Aorta (tissue), 5 donors: ENCODE results near the gene MACROD2. TPM values are rescaled to one million over a fixed set of nuclear protein-coding genes. Genes with fewer than 3 reads are reported as not detected.

ENCODE experiments used
- ATAC-seq: fragments of 200-7000 bp; cut with Tn5 transposase; one replicate; pipeline ENCODE4 v1.9.1; 2022; ENCODE audit warnings: moderate library complexity; ENCODE audit not compliant: low FRiP score
- DNase-seq, 2 donors: peaks; one replicate each; pipeline ENCODE4 v3.0.0-alpha.2; 2020
- H3K27ac ChIP-seq, 2 donors: one replicate each; pipeline ENCODE4 v1.5.1; 2013; ENCODE audit warnings: low read length in 2 of 2, mild to moderate bottlenecking in 2 of 2, moderate library complexity in 2 of 2, control low read depth in 1 of 2, inconsistent platforms in 1 of 2, low read depth in 1 of 2
- H3K27me3 ChIP-seq, 2 donors: one replicate each; pipeline ENCODE4 v1.6.1; 2013; ENCODE audit warnings: control low read depth in 1 of 2, low read length in 1 of 2, mild to moderate bottlenecking in 1 of 2, moderate library complexity in 1 of 2; ENCODE audit not compliant: insufficient read depth in 2 of 2, control insufficient read depth in 1 of 2
- H3K36me3 ChIP-seq, 2 donors: one replicate each; pipeline ENCODE4 v1.6.1; 2013; ENCODE audit warnings: control low read depth in 1 of 2, low read length in 1 of 2, mild to moderate bottlenecking in 1 of 2; ENCODE audit not compliant: insufficient read depth in 2 of 2, control insufficient read depth in 1 of 2
- H3K4me1 ChIP-seq, 2 donors: one replicate each; pipeline ENCODE4 v1.6.1; 2013; ENCODE audit warnings: low read length in 2 of 2, control low read depth in 1 of 2, mild to moderate bottlenecking in 1 of 2, moderate library complexity in 1 of 2; ENCODE audit not compliant: insufficient read depth in 2 of 2, control insufficient read depth in 1 of 2
- H3K4me3 ChIP-seq, 2 donors: one replicate each; pipeline ENCODE4 v1.5.1; 2013; ENCODE audit warnings: low read length in 2 of 2, control low read depth in 1 of 2, mild to moderate bottlenecking in 1 of 2
- H3K9me3 ChIP-seq: one replicate; pipeline ENCODE4 v1.6.1; 2013; ENCODE audit warnings: mild to moderate bottlenecking, low read length; ENCODE audit not compliant: control insufficient read depth
- WGBS, 2 donors: extraction: QIAGEN DNeasy Blood & Tissue Kit; methylation state at CpG; one replicate each; pipeline ENCODE4 v1.1.7; 2013; 5-methylcytosine and 5-hydroxymethylcytosine counted together
- intact Hi-C, 2 donors: fragments of 100-400 bp; cut with DNase I; formaldehyde crosslinking; loops; one replicate each; pipeline versions ENCODE4 v1.14.2 to v1.15.0; 2022
- polyA plus RNA-seq, 2 donors: library from polyadenylated mRNA; stranded (reverse); fragments of 200-250 nt; gene quantifications; one replicate each; pipeline ENCODE4 v1.2.3, GENCODE V29; 2013
- total RNA-seq, 2 donors: library from RNA; stranded (reverse); fragmentation: NEBNext Ultra II Directional; extraction: Animal tissue kit (Norgen Biotek cat#: 25700); gene quantifications; one replicate each; pipeline ENCODE4 v1.2.1, GENCODE V29; 2021
- donor health status: healthy with polysubstance abuse.
- donor health status: Bipolar disorder and iron deficiency.
- donor health status: DM: no; HTN: no; CAD: no.
- donor health status: DM: no; HTN: no; CAD: no.
- donor health status: DM: yes; HTN: yes; CAD: no.

The MACROD2 gene
- total and polyA plus RNA-seq, 4 donors, result 0.90 to 11.2 (median 4.8) TPM

- intact Hi-C loops, result no loop called here
- ATAC-seq (no peak), DNase-seq (no peak)
- Histone ChIP-seq H3K4me3 (no peak overlapping the region), H3K27me3 (no peaks in the 10 kb centered on the region), H3K27ac (peak overlapping the region in 1 of 2 donors; percentile 24), H3K36me3 (no peaks in the 10 kb centered on the region), H3K9me3 (peaks cover 2% of the 10 kb centered on the region), H3K4me1 (peaks cover 2 to 4% of the 10 kb centered on the region in 2 donors)
- WGBS, 2 donors, result 5 to 12% methylated on average over 2 of the region's 2 CpGs
These were observed 1935.3 kb downstream of the MACROD2 start for GRCh38 chr20:15930311-15931305.

GRCh38 chr20:15931897-15932296 is 1936.6 kb downstream of the MACROD2 start:
- intact Hi-C loops, result no loop called here
- Histone ChIP-seq H3K4me3 (no peak overlapping the region), H3K9me3 (peaks cover 2% of the 10 kb centered on the region), H3K36me3 (no peaks in the 10 kb centered on the region), H3K27me3 (no peaks in the 10 kb centered on the region), H3K27ac (no peak overlapping the region), H3K4me1 (peaks cover 2 to 4% of the 10 kb centered on the region in 2 donors)
- ATAC-seq, result no peak
- DNase-seq, result no peak
- WGBS, 2 donors, result 91 to 97% methylated on average over 4 of the region's 4 CpGs

GRCh38 chr20:15937179-15937578 is 1941.9 kb downstream of the MACROD2 start:
- ATAC-seq (no peak), DNase-seq (no peak)
- H3K27me3 ChIP-seq, result no peaks in the 10 kb centered on the region
- H3K4me3 ChIP-seq, result no peak overlapping the region
- WGBS, 2 donors, result 88 to 90% methylated on average over 3 of the region's 3 CpGs
- no peaks in the 10 kb centered on the region for H3K36me3 ChIP-seq
- H3K4me1 ChIP-seq, result peaks cover 0 to 2% of the 10 kb centered on the region in 2 donors
- intact Hi-C loops, result no loop called here
- peaks cover 2% of the 10 kb centered on the region for H3K9me3 ChIP-seq
- H3K27ac ChIP-seq, result no peak overlapping the region

- Histone ChIP-seq H3K4me3 (no peak overlapping the region), H3K27me3 (no peaks in the 10 kb centered on the region), H3K27ac (no peak overlapping the region), H3K36me3 (no peaks in the 10 kb centered on the region), H3K4me1 (peaks cover 0 to 7% of the 10 kb centered on the region in 2 donors), H3K9me3 (peaks cover 2% of the 10 kb centered on the region)
- no peak for ATAC-seq
- WGBS, 2 donors, result 81 to 85% methylated on average over 1 of the region's 1 CpG
- intact Hi-C loops, result no loop called here
- DNase-seq, result no peak
These were observed 1943.5 kb downstream of the MACROD2 start for GRCh38 chr20:15938847-15939246.

GRCh38 chr20:15940127-15940526 is 1944.8 kb downstream of the MACROD2 start:
- intact Hi-C loops, result no loop called here
- no peaks in the 10 kb centered on the region for H3K27me3 ChIP-seq
- H3K4me1 ChIP-seq, result peaks cover 0 to 7% of the 10 kb centered on the region in 2 donors
- peaks cover 2% of the 10 kb centered on the region for H3K9me3 ChIP-seq
- no peaks in the 10 kb centered on the region for H3K36me3 ChIP-seq
- no peak for ATAC-seq
- no peak for DNase-seq
- WGBS, 2 donors, result 96 to 98% methylated on average over 6 of the region's 6 CpGs
- no peak overlapping the region for H3K4me3 ChIP-seq
- no peak overlapping the region for H3K27ac ChIP-seq

GRCh38 chr20:15942130-15942529 is 1946.8 kb downstream of the MACROD2 start:
- Histone ChIP-seq H3K27ac (no peak overlapping the region), H3K4me3 (no peak overlapping the region), H3K9me3 (peaks cover 2% of the 10 kb centered on the region), H3K27me3 (no peaks in the 10 kb centered on the region), H3K36me3 (no peaks in the 10 kb centered on the region), H3K4me1 (peaks cover 0 to 7% of the 10 kb centered on the region in 2 donors)
- ATAC-seq (no peak), DNase-seq (no peak)
- intact Hi-C loops, result no loop called here
- 23 to 27% methylated on average over 1 of the region's 1 CpG for WGBS, 2 donors

GRCh38 chr20:15945289-15945688 is 1950.0 kb downstream of the MACROD2 start:
- ATAC-seq, result no peak

GRCh38 chr20:15949391-15949790 is 1954.1 kb downstream of the MACROD2 start:
- WGBS, 2 donors, result 93 to 95% methylated on average over 3 of the region's 3 CpGs
- intact Hi-C loops, result no loop called here
- H3K27me3 ChIP-seq, result no peaks in the 10 kb centered on the region

More at GRCh38 chr20:15945289-15945688, 1950.0 kb downstream of the MACROD2 start:
- H3K4me1 ChIP-seq, result peaks cover 0 to 7% of the 10 kb centered on the region in 2 donors
- no peaks in the 10 kb centered on the region for H3K36me3 ChIP-seq
- H3K4me3 ChIP-seq, result no peak overlapping the region
- no peak for DNase-seq
- intact Hi-C loops, result no loop called here
- H3K9me3 ChIP-seq, result no peaks in the 10 kb centered on the region
- H3K27ac ChIP-seq, result no peak overlapping the region
- no peaks in the 10 kb centered on the region for H3K27me3 ChIP-seq

GRCh38 chr20:15951658-15952057 is 1956.3 kb downstream of the MACROD2 start:
- no peaks in the 10 kb centered on the region for H3K36me3 ChIP-seq
- intact Hi-C loops, result no loop called here
- no peaks in the 10 kb centered on the region for H3K27me3 ChIP-seq
- no peaks in the 10 kb centered on the region for H3K4me1 ChIP-seq
- H3K4me3 ChIP-seq, result no peak overlapping the region
- DNase-seq (no peak), ATAC-seq (no peak)
- no peaks in the 10 kb centered on the region for H3K9me3 ChIP-seq
- H3K27ac ChIP-seq, result no peak overlapping the region
- 87 to 89% methylated on average over 8 of the region's 8 CpGs for WGBS, 2 donors

More at GRCh38 chr20:15949391-15949790, 1954.1 kb downstream of the MACROD2 start:
- DNase-seq (no peak), ATAC-seq (no peak)
- Histone ChIP-seq H3K27ac (no peak overlapping the region), H3K9me3 (no peaks in the 10 kb centered on the region), H3K36me3 (no peaks in the 10 kb centered on the region), H3K4me3 (no peak overlapping the region), H3K4me1 (no peaks in the 10 kb centered on the region)
